Measurements from ENCODE around the gene SLC38A2. TPM values are rescaled to one million over a fixed set of nuclear protein-coding genes. Genes with fewer than 3 reads are reported as not detected.

Gene SLC38A2
- total RNA-seq, 1 donor from 2014 or later: 262 TPM

- TF ChIP-seq, protein P1, sequence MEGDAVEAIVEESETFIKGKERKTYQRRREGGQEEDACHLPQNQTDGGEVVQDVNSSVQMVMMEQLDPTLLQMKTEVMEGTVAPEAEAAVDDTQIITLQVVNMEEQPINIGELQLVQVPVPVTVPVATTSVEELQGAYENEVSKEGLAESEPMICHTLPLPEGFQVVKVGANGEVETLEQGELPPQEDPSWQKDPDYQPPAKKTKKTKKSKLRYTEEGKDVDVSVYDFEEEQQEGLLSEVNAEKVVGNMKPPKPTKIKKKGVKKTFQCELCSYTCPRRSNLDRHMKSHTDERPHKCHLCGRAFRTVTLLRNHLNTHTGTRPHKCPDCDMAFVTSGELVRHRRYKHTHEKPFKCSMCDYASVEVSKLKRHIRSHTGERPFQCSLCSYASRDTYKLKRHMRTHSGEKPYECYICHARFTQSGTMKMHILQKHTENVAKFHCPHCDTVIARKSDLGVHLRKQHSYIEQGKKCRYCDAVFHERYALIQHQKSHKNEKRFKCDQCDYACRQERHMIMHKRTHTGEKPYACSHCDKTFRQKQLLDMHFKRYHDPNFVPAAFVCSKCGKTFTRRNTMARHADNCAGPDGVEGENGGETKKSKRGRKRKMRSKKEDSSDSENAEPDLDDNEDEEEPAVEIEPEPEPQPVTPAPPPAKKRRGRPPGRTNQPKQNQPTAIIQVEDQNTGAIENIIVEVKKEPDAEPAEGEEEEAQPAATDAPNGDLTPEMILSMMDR (IDR thresholded peaks at IDR 0.05; ENCODE audit: partially characterized antibody, unreplicated experiment): no peak
- Mint-ChIP-seq H3K27ac (ENCODE audit: unreplicated experiment) (no peak overlapping the region), H3K27me3 (ENCODE audit: unreplicated experiment) (no peaks in the 10 kb centered on the region), H3K9me3 (ENCODE audit: unreplicated experiment) (no peaks in the 10 kb centered on the region), H3K4me1 (ENCODE audit: low read depth, unreplicated experiment) (no peaks in the 10 kb centered on the region), H3K36me3 (ENCODE audit: unreplicated experiment) (no peaks in the 10 kb centered on the region), H3K4me3 (ENCODE audit: unreplicated experiment) (no peak overlapping the region)
- DNase-seq: no peak
These were observed 51.8 kb downstream of the SLC38A2 start for GRCh38 chr12:46320731-46321130.

DNA sequence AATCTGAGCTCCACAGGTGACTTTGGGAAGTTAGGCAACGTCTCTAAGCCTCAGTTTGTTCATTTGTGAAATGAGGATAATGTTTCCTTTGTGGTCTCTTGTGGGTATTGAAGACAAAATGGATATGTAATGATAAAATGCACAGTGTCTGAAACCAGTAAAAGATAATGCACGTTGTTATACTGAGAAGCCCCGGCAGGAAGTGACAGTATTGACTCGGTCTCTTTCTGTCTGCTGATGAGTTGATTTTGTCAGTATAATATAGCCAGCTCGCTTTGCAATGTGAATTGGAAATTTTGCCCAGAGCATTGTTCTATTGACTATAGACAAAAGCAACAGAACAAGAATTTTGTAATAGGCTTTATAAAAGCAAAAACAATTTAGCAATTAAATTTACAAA is 54.5 kb downstream of the SLC38A2 start:
- H3K4me1 Mint-ChIP-seq (ENCODE audit: low read depth, unreplicated experiment): no peaks in the 10 kb centered on the region
- no peaks in the 10 kb centered on the region for H3K36me3 Mint-ChIP-seq (ENCODE audit: unreplicated experiment)
- no peaks in the 10 kb centered on the region for H3K27me3 Mint-ChIP-seq (ENCODE audit: unreplicated experiment)
- DNase-seq: no peak
- H3K9me3 Mint-ChIP-seq (ENCODE audit: unreplicated experiment): no peaks in the 10 kb centered on the region
- TF ChIP-seq, protein P1 (IDR thresholded peaks at IDR 0.05; ENCODE audit: partially characterized antibody, unreplicated experiment): no peak
- H3K4me3 Mint-ChIP-seq (ENCODE audit: unreplicated experiment): no peak overlapping the region
- H3K27ac Mint-ChIP-seq (ENCODE audit: unreplicated experiment): no peak overlapping the region

Other genes starting within 250 kb of the SLC38A2 start
- 232 TPM for gene SLC38A1, start 103.7 kb downstream of the SLC38A2 start, total RNA-seq (ENCODE audit: unreplicated experiment)